ENCODE results near the gene ZSCAN21.

ZSCAN21 gene

GRCh38 chr7:100077205-100077604 lies 27.6 kb downstream of the ZSCAN21 start:
- DNase-seq (ENCODE audit: low spot score), result no peak

- DNase-seq (ENCODE audit: low spot score), result no peak
Measured at GRCh38 chr7:100079024-100079560, 29.5 kb downstream of the ZSCAN21 start.

GRCh38 chr7:100080907-100081534 lies 31.4 kb downstream of the ZSCAN21 start:
- DNase-seq (ENCODE audit: low spot score), result peak; percentile 18

GRCh38 chr7:100081535-100082102 lies 32.0 kb downstream of the ZSCAN21 start, which contains the start of gene ZNF3:
ZNF3 (minus strand) TSS chr7:100081723; CDS start chr7:100077357, 4,366 bp downstream.
- DNase-seq (ENCODE audit: low spot score), result peak; percentile 98

- no peak for DNase-seq (ENCODE audit: low spot score)
Measured at GRCh38 chr7:100082978-100083377, 33.4 kb downstream of the ZSCAN21 start.

- DNase-seq (ENCODE audit: low spot score), result no peak
Measured at GRCh38 chr7:100085515-100085914, 35.9 kb downstream of the ZSCAN21 start.

DNA sequence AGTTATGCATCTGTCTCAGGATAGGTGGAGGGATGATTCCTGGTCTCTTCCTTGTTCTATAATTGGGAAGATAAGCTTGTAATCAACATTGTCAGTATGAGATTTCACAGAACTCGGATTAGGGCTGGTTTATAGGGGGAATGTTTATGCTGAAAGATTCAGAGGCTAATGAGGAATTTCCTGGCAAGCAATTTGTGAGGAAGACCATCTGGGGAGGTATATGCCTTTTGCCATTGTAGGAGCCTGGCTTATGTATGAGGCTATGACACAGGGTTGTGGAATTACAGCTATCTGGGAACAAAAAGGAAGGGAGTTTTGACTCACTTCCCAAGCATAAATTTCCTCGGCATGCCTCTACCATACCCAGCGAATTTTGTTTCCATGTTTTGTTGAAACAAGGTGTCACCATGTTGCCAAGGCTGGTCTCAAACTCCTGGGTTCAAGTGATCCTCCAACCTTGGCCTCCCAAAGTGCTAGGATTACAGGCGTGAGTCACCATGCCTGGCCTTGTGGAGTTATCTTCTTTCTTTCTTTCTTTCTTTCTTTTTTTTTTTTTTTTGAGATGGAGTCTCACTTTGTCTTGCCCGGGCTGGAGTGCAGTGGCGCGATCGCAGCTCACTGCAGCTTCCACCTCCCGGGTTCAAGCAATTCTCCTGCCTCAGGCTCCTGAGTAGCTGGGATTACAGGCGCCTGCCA lies 37.6 kb downstream of the ZSCAN21 start:
- DNase-seq (ENCODE audit: low spot score), result peak; percentile 82

GRCh38 chr7:100088095-100088620 lies 38.6 kb downstream of the ZSCAN21 start:
- no peak for DNase-seq (ENCODE audit: low spot score)

DNA sequence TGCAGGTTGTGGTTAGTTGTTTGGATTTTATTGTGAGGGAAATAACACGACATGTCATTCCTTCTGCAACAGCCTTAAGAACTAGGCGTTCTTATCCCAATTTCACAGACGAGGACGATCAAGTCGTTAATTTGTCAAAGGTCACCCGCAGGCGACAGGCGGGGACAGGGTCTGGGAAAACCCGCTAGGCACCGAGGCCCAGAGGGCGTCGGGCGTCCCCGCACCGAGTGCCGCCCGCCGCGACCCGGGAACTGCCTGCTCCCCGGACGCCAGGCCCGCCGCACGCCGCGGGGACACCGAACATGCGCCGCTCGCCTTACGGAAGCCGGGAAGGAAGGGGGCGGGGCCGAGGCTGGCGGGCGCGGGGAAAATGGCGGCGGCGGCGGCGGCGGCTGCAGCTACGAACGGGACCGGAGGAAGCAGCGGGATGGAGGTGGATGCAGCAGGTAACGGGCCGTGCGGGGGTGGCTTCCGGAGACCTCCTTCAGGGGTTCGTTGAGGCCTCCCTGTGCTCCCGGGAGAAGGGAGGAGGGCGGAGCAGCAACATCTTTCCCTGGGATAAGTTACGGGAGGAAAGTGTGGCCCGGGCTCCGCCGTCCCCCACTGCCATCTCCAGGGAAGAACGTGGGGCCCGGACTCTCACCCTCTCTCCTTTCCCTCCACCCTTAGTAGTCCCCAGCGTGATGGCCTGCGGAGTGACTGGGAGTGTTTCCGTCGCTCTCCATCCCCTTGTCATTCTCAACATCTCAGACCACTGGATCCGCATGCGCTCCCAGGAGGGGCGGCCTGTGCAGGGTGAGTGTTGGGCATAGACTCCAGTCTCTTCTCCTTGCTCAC lies 39.3 kb downstream of the ZSCAN21 start, which contains the start of gene COPS6:
COPS6 (plus strand) TSS at position 349 of the 837 bp plus-strand sequence; CDS start at position 371, 22 bp downstream.
- peak; percentile 91 for DNase-seq (ENCODE audit: low spot score)

GRCh38 chr7:100089458-100090196 lies 40.1 kb downstream of the ZSCAN21 start:
- DNase-seq (ENCODE audit: low spot score), result no peak

DNA sequence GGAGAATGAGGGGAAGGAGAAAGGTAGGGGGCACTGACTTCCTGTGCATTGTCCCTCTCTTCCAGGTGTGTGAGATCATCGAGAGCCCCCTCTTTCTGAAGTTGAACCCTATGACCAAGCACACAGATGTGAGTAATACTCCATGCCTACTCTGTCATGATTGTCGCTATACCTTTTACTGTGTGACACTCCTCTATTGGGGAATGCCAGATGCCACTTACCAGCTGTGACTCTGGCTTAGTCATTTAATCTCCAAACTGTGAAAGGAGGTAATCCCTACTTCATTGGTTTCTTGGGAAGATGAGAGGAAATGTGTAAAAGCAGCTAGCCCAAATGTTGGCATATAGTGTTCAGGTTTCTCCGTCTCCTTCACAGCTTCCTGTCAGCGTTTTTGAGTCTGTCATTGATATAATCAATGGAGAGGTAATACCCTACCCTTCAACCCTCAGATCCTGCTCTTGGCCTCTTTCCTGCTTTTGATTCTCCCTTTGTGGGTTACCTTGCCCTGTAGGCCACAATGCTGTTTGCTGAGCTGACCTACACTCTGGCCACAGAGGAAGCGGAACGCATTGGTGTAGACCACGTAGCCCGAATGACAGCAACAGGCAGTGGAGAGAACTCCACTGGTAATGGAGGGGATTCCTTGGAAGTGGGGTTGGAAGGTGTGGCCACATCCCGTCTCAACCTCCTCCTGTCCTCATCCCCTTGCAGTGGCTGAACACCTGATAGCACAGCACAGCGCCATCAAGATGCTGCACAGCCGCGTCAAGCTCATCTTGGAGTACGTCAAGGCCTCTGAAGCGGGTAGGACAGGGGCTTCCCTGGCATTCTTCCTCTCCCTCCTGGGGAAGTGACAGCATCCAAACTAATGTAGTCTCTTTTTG lies 41.2 kb downstream of the ZSCAN21 start:
- DNase-seq (ENCODE audit: low spot score), result no peak

DNA sequence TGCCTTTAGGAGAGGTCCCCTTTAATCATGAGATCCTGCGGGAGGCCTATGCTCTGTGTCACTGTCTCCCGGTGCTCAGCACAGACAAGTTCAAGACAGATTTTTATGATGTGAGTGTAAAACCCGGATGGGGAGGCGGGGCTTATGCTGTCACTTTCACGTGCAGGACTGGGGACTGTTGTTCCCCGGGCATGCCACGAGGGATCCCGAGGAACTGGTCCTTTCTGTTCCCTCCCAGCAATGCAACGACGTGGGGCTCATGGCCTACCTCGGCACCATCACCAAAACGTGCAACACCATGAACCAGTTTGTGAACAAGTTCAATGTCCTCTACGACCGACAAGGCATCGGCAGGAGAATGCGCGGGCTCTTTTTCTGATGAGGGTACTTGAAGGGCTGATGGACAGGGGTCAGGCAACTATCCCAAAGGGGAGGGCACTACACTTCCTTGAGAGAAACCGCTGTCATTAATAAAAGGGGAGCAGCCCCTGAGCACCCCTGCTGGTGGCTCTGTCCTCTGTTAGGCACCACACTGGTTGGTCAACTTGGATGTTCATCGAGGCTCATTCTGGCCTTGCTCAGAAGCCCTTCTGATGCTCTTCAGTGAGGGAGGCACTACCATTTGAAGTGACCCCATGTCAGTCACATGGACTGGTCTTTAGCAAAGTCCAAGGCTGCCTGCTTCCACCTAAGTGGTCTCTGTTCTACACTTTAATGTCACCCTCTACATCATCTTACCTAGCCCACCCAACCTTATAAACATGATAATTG lies 42.0 kb downstream of the ZSCAN21 start:
- DNase-seq (ENCODE audit: low spot score), result no peak

- no peak for DNase-seq (ENCODE audit: low spot score)
Measured at GRCh38 chr7:100093054-100093453, 43.5 kb downstream of the ZSCAN21 start.

GRCh38 chr7:100093498-100093897 lies 43.9 kb downstream of the ZSCAN21 start:
- DNase-seq (ENCODE audit: low spot score), result no peak

- DNase-seq (ENCODE audit: low spot score), result no peak
Measured at GRCh38 chr7:100093925-100094486, 44.4 kb downstream of the ZSCAN21 start.

DNA sequence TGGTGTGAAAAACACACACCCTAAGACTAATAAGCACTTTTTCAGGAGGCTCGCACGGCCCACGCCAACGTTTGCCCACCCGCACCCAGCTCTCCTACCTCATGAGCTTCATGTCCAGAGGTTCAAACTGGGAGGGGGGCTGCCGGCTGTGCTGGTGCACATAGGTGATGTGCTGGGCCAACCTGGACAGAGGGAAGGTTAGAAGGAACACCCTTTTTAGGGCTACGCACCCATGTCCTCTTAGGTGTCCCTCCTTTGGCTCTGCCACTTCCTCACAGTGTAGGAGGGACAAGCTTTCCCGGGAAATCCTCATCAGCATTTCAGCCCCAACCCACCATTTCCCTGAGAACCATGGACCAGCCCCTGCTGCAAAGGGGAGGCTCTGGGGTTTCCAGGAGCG lies 45.7 kb downstream of the ZSCAN21 start:
- DNase-seq (ENCODE audit: low spot score), result no peak

DNA sequence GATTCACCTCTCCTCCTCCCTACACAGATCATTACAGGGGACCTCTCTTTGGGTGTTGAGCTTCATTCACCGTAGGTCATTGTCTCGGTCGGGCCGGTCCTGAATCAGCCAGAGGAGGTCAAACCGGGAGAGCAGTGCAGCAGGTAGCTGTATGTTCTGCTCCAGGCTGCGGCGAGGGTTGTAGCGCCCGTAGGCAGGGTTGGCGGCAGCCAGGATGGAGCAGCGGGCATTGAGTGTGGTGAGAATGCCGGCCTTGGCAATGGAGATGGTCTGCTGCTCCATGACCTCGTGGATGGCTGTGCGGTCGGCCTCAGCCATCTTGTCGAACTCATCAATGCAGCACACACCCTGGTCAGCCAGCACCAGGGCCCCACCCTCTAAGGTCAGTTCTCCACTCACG lies 46.1 kb downstream of the ZSCAN21 start:
- DNase-seq (ENCODE audit: low spot score), result no peak

DNA sequence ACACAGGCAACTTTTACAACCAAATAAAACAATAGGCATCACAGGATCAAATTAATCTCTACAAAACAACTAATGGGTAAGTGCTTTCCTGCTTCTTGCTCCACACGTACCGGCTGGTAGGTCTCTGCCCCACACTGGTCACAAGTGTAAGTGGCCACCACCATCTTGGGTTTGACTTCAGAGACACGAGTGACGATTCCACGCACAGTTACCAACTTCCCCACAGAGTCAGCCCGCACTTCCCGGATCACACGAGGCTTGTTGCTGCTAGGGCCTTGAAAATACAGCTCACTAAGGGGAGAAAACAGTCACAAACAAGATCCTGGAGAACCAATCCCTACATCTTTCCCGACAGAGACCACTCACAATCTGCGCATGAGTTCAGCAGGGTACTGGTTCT lies 49.3 kb downstream of the ZSCAN21 start:
- no peak for DNase-seq (ENCODE audit: low spot score)

GRCh38 chr7:100099452-100099851 lies 49.9 kb downstream of the ZSCAN21 start:
- DNase-seq (ENCODE audit: low spot score), result no peak

All from GM03348 (cell line).